8988T (cell line): ENCODE results near the gene OR2V1.
"Not testable (repeated sequence)": the region's sequence is repeated elsewhere in the genome, so short reads cannot be mapped to it uniquely, and the experiment has no call there.

Experiments
- DNase-seq: peaks from one replicate; pipeline ENCODE4 v3.0.0; 2011

Gene OR2V1

DNA sequence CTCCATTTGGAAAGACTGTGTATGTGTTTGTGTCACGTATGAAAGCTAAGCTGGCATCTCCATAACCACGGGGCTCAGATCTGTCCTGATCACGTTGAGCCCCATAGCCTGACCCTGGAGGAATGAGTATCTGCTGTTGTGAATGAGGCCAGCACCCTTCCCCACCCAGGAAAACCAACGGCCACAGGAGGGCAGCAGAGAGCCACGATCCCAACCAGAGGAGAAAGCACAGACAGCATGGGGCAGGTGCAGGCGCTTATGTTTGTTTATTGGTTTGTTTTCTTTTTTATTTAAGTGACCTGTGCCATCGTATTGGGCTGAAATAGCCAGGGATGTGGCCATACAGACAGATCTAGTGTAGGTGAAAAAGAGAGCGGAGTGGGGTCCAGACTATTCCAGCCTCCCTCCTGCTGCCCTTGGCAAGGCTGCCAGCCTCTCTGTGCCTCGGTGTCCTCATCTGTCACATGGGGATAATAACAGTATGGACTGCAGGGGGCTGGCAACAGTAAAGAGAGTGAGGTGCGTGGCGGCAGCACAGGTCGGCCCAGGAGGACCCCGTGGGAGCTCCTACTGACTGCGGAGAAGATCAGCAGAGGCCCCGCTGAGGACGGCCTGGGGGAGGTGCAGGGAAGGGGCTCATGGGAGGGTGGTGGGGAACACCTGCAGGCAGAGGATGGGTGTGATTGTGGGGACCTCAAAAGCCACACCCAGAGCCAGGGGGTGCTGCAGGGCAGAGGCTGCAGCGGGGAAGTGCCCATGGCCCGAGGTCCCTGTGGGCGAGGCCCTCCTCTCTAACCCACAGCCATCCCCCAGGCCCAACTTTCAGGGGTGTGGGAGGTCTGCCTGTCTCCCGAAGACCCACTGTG, 28.6 kb upstream of the OR2V1 start:
- peak; percentile 85 for DNase-seq

DNA sequence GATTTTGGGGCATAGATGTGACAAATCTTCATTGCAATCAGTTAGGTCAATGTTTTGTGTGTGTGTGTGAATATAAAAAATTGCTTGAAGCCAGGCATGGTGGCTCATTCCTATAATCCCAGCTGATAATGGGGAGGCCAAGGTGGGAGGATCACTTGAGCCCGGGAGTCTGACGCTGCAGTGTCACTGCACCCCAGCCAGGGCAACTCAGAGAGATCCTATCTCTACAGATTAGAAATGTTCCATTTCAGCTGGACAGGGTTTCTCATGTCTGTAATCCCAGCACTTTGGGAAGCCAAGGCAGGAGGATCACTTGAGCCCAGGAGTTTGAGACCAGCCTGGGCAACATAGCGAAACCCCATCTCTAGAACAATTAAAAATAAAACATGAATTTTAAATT, 27.9 kb upstream of the OR2V1 start:
- DNase-seq: no peak

DNA sequence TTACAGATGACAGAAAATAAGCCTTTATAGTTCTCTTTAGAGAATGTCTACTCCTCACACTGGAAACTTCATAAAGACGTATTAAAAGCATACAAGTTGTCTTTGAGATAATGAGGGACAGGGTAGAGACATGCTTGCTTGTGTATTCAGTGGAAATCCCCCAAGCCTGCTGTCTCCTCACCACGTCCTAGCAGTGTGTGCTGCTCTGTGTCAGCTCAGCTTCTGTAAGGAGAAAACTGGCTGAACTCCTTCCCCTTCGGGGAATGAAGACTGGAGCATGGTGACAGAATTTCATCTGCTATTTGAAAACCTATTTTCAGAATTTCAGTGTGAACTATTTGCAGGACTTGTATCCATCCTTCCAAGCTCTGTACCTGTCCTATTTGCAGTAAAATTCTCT, 25.8 kb upstream of the OR2V1 start:
- DNase-seq: no peak

DNA sequence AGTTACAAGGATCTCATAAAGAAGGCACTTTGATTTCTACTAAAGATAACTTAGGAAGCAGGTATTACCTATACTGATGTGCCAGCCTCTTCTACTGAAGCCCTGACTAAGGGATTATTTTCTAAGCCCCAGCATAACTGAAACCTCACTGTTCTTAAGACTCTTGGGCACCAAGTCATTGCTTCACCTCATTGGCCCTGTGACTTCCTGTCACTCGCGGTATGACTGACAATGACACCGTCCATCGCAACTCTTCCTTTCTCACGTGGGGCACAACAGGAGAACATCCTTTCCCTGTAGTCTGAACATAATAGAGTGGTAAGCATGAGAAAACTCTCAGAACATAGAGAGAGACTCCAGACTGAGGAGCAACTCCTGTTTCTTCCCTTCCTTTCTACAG, 22.8 kb upstream of the OR2V1 start:
- DNase-seq: no peak

DNA sequence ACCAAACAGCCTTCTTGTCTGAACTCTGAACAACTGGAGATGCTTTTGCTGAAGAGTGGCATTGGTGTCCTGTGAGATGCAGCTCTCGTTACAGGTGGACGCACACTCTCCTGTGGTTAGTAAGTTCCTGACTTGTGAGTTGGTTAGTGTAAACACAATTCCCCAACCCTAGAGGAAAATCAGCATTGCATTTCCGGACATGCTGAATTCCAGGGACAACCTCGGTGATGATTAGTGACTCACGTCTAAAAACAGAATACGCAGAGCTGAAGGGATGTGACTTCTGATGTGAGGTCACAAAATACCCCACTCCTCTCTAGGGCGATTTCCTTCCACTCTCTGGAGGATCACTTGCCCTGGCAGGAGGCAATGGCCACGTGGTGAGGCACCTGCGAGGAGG, 21.4 kb upstream of the OR2V1 start:
- DNase-seq: no peak

DNA sequence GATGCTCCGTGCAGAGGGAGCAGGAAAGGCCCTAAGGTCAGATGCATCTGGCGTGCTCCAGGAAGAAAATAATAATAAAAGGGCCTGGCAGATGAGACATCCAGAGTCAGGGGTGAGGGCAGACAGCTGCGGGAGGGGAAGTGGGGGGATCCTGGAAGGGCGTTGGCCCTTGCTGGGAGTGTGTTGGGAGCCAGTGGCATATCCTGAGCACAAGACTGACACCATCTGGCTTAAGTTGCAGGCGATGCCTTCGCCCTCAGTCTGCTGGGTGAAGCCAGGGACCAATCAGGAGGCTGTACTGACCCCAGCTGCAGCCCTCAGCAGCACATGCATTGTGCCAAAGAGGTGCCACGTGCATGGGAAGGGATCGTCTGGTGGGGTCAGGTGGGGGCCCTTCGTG, 20.2 kb upstream of the OR2V1 start:
- no peak for DNase-seq

DNA sequence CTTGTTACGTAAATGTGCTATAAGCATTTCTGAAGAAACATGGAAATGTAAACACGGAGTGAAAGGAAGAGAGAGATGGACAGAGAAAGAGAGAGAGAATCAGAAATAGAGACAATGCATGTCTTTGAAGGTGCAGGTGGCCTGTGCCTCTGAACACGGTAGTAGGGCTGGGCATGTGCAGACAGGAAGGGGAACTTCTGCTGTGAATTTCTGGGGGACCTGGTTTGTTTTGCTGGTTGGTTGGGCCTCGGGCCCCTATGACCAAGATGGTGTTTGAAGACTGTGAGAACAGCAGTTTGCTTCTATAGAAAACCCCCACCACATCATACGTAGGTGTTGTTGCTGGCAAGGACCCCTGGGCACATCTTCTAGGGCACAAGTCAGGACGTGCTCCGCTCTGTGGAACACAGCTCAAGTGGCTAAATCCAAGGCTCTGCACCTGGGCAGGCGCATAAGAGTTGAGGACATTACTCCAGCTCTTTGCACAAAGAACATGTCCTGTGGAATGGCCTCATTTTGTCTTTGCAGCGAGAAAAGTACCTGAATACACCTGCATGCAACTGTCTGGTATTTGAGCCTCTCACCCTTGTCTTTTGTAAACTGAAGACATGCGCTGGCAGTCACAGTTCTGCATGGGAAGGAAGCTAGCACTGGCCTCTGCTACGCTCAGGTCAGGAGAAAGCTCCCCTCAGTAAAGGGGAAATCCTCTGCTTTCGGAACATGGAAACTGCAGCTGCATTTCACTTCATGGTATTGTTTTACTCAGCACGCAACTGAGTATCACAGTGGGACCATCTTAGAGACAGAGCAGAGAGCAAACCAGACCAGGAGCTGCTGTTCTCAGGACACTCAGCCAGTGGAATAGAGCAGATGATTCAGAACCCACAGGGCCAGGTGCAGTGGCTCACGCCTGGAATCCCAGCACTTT, 19.1 kb upstream of the OR2V1 start:
- no peak for DNase-seq

DNA sequence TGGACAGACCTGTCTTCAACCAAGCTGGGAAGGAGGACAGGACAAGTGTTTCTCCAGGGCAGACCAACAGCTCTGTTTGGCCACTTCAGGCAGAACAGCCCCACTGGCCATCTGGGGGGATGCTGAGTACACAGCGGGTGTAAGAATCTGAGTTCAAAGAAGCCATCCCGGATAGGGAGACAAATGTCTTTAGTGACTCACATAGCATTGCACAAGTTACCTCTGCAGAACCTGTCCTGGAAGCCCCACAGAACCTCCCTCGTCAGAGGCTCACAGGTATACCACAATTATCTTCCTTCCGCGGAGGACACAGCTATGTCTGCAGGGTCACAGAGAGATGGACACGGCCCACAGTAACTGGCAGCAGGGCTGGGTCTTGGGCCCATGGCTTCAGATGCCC, 18.4 kb upstream of the OR2V1 start:
- no peak for DNase-seq

DNA sequence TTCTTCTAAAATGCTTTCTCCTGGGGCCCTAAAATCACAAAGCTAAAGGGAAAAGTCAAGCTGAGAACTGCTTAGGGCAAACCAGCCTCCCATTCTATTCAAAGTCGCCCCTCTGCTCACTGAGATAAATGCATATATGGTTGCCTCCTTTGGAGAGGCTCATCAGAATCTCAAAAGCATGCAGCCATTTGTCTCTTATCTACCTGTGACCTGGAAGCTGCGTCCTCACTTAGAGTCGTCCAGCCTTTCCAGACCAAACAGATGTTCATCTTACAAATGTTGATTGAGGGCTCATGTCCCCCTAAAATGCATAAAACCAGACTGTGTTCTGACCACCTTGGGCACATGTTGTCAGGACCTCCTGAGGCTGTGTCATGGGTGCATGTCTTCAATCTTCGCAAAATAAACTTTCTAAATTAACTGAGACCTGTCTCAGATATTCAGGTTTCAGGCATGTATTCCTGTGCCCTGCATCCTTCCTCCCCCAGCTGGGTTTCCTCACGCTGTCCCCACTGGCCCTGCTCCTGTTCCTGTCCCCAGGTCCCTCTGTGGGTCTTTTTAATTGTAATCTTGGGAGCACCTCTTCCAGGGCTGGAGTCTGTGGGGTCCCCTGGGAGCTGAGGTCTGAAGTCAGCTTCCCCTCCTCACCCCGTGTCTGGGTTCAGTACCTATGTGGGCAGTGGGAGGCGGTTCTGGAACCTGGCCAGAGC, 16.1 kb upstream of the OR2V1 start, which contains the start of gene OR2V2:
OR2V2 (plus strand) TSS at position 660 of the 710 bp plus-strand sequence. CDS start 7,357 bp downstream, outside the sequence.
- DNase-seq: not testable (repeated sequence)

DNA sequence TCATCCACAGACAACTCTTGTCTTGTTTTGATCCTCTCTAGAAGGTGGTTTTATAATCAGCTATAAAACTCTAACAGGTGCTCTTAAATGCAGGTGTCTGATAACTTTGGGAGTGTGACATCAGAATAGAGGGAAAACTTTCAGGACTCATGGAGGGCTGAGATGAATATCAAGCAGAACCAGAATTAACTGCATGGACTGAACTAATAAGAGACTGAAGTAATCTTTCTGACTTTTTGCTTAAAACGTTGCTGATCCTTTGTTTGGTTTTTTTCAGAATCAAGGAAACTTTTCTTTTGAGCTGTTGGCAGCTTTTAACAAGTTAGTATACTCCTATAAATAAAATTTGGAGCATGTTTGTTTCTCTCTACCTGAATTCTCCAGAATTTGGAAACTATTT, 14.2 kb upstream of the OR2V1 start:
- DNase-seq: no peak

DNA sequence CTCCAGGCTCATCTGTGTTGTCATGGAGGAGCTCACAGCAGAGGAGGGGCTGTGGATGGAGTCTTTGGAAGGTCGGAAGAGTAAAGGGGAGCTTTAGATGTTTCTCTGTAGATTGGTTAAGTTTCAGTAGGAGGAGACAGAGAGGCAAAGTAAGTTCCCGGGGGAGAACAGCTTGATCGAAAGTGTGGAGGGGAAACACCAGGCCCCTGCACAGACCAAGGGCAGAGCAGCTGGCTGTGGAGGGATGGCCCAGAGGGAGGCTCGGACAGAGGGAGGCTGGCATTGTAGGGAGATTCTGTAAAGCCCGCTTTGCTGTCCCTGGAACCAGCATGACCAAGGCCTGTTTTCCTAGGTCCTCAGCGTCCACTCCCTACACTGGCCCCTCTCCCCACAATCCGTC, 11.1 kb upstream of the OR2V1 start:
- no peak for DNase-seq

DNA sequence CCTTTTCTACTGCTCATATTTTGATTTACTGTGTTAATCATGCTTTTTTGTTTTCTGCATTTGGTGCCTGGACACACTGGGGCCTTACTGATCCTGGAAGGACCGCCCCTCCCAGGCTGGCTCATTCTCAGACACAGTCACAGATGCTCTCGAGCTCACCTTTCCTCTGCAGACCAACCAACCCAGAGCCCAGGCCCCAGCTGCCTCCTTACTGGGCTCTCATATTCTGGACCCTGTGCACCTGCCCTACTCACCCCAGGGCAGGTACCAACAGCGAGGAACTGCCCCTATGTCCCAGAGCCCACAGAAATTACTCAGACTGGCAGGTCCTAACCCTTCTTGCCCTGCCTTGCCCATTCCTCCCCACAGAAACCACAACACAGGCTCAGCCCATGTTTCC, 9.8 kb upstream of the OR2V1 start:
- no peak for DNase-seq

DNA sequence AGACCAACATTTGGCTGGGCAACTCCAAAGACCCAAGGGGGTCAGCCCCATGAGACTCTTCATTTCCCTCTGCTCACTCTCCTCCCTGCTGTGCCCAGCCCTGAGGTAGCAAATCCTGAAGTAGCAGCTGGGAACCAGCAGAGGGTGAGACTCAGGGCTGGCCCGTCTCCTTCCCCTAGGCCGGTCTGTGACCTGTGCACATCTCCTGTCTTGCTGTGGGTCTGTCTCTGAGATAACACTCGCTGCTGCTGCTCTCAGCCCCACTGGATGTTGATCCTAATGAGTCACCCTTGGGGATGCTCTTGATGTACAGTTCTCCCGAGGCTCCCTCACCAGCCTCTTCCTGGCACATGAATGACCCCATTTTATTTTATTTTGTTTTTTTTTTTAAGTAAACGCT, 7.3 kb upstream of the OR2V1 start:
- DNase-seq: no peak

DNA sequence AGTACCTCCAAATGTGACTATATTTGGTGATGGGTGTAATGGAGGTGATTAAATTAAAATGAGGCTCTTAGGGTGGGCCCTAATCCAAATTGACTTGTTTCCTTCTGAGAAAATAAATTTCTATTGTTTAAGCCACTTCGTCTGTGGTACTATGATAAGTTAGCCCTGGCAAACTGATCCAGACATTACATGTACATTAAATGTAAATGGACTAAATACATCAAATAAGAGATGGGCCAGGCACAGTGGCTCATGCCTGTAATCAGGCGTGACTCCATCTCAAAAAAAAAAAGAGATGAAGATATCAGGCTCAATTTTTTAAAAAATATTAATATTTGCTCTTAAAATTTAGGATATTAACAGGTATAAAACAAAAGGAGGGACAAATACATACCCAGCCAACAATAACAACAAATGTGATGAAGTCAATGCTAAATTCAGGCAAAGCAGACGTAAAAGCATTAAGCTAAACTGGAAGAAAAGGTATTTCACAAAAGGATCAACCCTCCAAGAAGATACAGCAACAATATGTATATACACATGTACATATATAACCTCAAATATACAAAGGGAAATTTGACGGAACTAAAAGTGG, 5.5 kb upstream of the OR2V1 start:
- no peak for DNase-seq

DNA sequence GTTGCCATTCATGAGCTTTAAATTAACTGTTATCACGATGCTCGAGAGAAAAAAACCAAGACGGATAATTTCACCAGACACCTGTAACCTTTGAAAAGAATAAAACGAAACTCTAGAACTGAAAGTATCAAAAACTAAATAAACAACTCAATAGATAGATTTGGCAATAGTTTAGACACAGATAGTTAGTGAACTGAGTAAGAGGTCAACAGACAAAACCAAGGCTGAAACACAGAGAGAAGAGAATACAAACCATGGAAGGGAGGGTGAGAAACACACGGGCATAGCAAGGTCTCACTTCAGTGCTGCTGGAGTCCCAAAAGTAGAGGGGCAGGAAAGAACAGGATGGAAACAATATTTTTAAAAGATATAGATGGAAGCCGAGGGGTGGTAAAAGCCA, 3.3 kb upstream of the OR2V1 start:
- no peak for DNase-seq

DNA sequence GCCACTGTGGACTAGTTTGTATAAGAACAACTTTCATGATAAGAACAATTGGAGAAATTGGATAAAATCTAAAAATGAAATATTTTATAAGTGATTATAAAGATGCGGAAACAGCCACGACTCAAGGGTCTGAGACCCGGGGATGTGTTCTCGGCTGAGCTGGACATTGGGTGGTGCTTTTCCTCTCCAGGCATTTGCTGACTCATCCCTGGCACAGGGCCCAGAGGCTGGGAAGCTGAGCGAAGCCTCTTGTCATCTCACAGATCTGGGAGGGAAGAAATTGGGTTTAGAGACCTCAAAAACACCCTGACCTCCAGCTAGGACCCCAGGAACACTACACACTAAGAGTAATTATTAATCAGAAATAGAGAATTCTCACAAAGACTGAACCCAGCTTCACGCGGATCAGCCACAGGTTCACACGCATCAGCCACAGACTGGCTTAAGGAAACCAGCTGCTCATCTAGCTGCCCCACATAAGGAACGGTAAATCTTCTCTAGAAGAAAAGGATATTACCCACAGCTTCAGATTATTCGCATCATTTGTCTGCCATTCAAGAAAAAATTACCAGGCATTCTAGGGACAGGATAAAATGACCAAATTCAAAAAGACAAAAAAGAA, 2.8 kb upstream of the OR2V1 start:
- peak; percentile 90 for DNase-seq

DNA sequence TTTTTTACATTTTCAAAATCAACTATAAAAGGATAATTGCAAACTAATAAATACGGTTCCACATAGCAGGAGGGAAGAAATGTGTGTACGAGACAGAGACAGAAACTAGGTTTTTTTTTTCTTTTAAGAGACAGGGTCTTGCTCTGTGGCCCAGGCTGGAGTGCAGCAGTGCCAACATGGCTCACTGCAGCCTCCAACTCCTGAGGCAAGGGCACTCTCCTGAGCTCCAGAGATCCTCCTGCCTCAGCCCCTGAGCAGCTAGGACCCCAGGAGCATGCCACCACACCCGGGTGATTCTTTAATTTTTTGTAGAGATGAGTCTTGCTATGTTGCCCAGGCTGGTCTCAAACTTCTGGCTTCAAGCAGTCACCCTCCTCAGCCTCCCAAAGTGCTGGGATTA, 2.1 kb upstream of the OR2V1 start:
- no peak for DNase-seq

DNA sequence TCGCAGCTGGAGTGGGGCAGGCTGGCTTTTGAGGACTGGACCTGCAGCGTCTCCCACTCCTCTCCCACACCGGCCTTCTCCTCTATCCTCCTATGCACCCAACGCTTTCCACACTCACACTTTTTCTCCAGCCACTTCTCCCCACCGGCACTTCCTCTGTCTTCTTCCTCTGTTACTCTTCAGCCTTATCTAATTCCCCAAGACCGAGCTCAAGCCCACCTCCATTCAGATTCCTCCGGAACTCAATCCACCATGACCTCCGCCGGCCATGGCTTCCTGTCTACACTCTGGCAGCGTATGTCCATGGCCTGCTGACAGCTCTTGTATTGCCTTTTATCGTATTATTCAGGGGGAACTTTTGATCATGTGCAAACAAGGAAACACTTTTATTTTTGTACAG, 545 bp upstream of the OR2V1 start:
- no peak for DNase-seq

DNA sequence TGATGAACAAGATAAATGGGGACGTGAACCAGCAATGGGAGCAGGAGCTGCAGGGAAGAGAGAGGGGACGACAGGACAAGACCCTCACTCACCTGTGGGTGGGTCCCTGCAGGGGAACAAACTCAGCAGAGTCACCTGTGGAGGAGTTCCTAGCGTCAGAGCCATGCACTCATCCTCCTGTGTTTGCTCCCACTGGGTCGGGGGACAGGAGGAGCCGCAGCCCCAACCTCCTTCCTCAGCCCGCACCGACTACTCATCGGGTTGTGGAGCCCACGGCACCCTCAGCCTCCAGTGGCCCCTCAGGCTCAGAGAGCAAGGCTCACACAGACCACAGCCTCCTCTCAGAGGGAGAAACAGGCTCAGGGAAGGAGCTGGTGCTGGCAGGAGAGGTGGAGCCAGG, 888 bp downstream of the OR2V1 start:
- DNase-seq: not testable (repeated sequence)

DNA sequence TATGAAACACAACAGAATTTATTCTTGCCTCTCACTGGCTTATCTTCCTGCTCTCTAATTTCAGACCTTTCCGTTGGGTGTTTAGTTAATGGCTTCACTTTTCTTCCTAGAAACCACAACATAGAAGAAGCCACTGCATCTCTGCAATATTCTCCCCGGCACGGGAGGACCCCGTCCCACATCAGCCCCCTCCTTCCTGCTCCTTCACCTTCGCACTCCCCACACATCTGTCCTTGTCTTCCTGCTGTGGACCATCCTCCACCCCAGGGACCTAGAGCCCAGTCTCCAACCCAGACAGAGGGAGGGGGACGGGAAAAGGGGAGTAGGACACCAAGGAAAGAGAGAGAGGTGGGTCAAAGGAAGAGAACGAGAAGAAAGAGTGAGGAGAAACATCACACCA, 1.4 kb downstream of the OR2V1 start:
- no peak for DNase-seq

DNA sequence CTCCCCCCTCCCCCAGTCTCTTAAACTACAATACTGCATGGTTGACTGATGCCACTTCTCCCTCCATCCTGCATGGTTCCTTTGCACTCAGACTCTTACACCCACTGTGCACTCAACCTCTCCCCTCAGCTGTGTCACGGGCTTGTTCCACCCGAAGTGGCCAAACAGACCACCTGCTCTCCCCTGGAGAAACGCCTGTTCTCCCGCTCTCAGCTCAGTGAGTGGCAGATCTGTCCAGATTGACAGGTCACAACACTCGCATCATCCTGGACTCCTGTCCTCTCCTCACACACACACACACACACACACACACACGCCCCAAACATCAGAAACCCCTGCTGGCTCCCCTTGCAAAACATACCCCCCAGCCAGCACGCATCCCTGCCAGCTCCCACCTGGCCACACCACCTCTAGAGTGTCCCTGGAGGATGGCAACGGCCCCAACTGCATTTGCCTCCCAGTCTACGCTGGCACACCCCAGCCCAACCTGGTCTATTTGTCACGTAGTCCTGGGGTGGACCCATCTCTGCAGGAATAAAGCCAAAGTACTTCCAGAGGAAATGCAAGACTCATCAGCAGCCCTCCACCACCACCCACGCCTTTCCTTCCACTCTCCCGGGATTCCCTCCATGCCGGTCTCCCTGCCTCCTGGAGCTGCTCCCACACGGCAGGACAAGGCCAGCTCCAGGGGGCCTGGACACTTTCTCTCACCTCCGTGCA, 2.9 kb downstream of the OR2V1 start:
- DNase-seq: no peak

DNA sequence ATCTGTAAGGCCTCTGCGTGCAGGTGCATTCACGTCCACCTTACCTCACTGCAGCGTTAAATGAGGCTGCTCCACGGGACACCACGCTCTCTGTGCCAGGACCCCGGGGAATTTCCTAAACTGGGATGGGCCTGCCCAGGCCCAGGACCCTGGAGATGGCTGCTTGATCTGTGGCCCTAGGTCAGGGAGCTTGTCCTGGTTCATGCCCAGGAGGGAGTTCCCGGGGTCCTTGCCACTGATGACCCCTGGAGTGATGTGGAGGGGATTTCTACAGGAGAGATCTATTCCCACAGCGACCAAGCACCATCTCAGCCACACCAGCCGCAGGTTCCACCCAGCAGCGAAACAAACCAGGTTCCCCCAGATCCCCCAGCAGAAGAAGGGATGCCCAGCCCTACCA, 3.5 kb downstream of the OR2V1 start:
- DNase-seq: no peak
